ENCODE results near the gene ARHGAP9.

ARHGAP9 gene

DNA sequence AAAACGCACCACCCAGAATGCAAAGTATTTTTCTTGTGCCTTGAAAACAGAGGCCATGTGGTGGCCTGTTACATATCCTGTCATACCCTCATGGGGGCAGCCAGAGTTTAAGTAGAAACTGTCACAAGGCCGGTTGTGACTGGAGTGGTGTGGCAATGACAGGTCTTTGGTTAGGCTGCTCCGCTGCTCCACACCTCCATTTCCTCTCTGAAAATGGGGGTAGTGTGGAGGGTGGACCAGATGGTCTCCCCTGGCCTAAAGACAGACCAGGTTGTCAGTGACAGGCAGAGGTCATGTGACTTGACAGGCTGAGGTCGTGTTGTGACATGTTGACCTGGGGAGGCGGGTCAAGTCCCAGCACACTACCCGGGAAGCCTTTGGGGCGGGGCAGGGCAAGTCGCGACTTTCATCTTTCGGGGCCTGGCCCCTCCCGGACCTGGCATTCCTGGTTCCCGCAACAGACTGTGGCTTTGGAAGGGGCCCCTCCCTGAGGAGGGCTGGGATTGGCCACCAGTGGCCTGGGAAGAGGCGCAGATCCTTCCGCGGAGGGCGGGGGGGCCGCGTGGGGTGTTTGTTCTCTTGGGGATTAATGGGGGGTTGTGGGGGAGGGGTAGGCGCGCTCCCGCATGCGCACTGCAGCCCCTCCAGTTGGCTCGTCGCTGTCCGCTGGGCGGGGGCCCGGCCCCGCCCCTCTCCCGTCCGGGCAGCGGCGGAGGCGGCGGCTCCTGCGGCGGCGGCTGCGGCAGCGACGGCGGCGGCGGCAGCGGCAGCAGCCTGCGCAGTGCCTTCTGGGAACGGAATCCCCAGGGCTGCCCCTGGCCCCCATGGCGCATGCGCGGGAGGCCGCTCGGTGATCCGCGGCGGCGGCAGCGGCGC lies 42.6 kb upstream of the ARHGAP9 start, which contains the start of gene MBD6:
TSS of gene MBD6 (plus strand) at position 814 of the 876 bp plus-strand sequence. CDS start 1,480 bp downstream, outside the sequence.
- Histone ChIP-seq H3K27ac (ENCODE audit: extremely low read depth, low read depth, low read length) (peak within 1 kb of the TSS; percentile 94), H3K9me3 (ENCODE audit: control insufficient read depth, insufficient read depth, low read depth, low read length) (no peaks in the 10 kb centered on the region), H3K36me3 (ENCODE audit: control insufficient read depth in 2 of 2, insufficient read depth in 1 of 2, low read length in 2 of 2) (peaks cover 0 to 54% of the 10 kb centered on the region in 2 experiments; a peak in 2 of 3 replicates), H3K4me3 (ENCODE audit: low read depth, low read length) (peak within 1 kb of the TSS; percentile 59), H3K4me1 (ENCODE audit: control insufficient read depth, insufficient read depth, low read length) (peaks cover 13% of the 10 kb centered on the region)
- ChIA-PET CTCF (interaction anchor here (0.6 kb wide), 1 partner anchor 60 kb away, joined by 3 read pairs; no protein-coding TSS in a partner anchor), POLR2A (interaction anchor here (1.0 to 2.6 kb wide), 2 partner anchors 15 to 24 kb away, joined by 3 to 16 read pairs; partner anchors contain the start of gene DCTN2)
- TF ChIP-seq ZIC2 (tag by site-specific recombination; IDR thresholded peaks at IDR 0.05) (peak; percentile 60), ZNF449 (tag by site-specific recombination; IDR thresholded peaks at IDR 0.05) (0 out of 2 replicates have a peak, but pooled peaks have one; percentile 11), ZBTB8A (tag by site-specific recombination; IDR thresholded peaks at IDR 0.05) (peak; percentile 95), ZNF501 (tag by site-specific recombination; IDR thresholded peaks at IDR 0.05) (peak; percentile 73; the same call in 1 of the 2 replicates), ZSCAN4 (tag by site-specific recombination; IDR thresholded peaks at IDR 0.05) (0 out of 2 replicates have a peak, but pooled peaks have one; percentile 20), BCL11A (tag by site-specific recombination; IDR thresholded peaks at IDR 0.05; ENCODE audit: low read depth) (peak; percentile 97), ZBTB17 (tag by site-specific recombination; IDR thresholded peaks at IDR 0.05) (peak; percentile 57; the same call in 1 of the 2 replicates), ZNF354C (tag by site-specific recombination; IDR thresholded peaks at IDR 0.05; ENCODE audit: borderline replicate concordance, low read depth) (no peak), ZFHX2 (tag by site-specific recombination; conservative IDR thresholded peaks at IDR 0.05) (peak; percentile 68; the same call in 1 of the 2 replicates), ZBTB48 (tag by site-specific recombination; IDR thresholded peaks at IDR 0.05) (peak; percentile 33; the same call in 1 of the 2 replicates), ZNF639 (tag by site-specific recombination; IDR thresholded peaks at IDR 0.05) (peak; percentile 52; the same call in 1 of the 2 replicates), ZNF610 (tag by site-specific recombination; IDR thresholded peaks at IDR 0.05; ENCODE audit: borderline replicate concordance) (no peak)
- TF ChIP-seq, protein P1, sequence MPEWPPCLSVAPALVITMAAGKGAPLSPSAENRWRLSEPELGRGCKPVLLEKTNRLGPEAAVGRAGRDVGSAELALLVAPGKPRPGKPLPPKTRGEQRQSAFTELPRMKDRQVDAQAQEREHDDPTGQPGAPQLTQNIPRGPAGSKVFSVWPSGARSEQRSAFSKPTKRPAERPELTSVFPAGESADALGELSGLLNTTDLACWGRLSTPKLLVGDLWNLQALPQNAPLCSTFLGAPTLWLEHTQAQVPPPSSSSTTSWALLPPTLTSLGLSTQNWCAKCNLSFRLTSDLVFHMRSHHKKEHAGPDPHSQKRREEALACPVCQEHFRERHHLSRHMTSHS (tag by site-specific recombination; IDR thresholded peaks at IDR 0.05) = no peak
- TF ChIP-seq, protein P2, sequence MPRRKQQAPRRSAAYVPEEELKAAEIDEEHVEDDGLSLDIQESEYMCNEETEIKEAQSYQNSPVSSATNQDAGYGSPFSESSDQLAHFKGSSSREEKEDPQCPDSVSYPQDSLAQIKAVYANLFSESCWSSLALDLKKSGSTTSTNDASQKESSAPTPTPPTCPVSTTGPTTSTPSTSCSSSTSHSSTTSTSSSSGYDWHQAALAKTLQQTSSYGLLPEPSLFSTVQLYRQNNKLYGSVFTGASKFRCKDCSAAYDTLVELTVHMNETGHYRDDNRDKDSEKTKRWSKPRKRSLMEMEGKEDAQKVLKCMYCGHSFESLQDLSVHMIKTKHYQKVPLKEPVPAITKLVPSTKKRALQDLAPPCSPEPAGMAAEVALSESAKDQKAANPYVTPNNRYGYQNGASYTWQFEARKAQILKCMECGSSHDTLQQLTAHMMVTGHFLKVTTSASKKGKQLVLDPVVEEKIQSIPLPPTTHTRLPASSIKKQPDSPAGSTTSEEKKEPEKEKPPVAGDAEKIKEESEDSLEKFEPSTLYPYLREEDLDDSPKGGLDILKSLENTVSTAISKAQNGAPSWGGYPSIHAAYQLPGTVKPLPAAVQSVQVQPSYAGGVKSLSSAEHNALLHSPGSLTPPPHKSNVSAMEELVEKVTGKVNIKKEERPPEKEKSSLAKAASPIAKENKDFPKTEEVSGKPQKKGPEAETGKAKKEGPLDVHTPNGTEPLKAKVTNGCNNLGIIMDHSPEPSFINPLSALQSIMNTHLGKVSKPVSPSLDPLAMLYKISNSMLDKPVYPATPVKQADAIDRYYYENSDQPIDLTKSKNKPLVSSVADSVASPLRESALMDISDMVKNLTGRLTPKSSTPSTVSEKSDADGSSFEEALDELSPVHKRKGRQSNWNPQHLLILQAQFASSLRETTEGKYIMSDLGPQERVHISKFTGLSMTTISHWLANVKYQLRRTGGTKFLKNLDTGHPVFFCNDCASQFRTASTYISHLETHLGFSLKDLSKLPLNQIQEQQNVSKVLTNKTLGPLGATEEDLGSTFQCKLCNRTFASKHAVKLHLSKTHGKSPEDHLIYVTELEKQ (tag by site-specific recombination; IDR thresholded peaks at IDR 0.05; ENCODE audit: borderline replicate concordance) = peak; percentile 65; the same call in 1 of the 2 replicates
- TF ChIP-seq, protein P3, sequence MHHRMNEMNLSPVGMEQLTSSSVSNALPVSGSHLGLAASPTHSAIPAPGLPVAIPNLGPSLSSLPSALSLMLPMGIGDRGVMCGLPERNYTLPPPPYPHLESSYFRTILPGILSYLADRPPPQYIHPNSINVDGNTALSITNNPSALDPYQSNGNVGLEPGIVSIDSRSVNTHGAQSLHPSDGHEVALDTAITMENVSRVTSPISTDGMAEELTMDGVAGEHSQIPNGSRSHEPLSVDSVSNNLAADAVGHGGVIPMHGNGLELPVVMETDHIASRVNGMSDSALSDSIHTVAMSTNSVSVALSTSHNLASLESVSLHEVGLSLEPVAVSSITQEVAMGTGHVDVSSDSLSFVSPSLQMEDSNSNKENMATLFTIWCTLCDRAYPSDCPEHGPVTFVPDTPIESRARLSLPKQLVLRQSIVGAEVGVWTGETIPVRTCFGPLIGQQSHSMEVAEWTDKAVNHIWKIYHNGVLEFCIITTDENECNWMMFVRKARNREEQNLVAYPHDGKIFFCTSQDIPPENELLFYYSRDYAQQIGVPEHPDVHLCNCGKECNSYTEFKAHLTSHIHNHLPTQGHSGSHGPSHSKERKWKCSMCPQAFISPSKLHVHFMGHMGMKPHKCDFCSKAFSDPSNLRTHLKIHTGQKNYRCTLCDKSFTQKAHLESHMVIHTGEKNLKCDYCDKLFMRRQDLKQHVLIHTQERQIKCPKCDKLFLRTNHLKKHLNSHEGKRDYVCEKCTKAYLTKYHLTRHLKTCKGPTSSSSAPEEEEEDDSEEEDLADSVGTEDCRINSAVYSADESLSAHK (tag by site-specific recombination; IDR thresholded peaks at IDR 0.05) = peak; percentile 92
- TF ChIP-seq, protein P4, sequence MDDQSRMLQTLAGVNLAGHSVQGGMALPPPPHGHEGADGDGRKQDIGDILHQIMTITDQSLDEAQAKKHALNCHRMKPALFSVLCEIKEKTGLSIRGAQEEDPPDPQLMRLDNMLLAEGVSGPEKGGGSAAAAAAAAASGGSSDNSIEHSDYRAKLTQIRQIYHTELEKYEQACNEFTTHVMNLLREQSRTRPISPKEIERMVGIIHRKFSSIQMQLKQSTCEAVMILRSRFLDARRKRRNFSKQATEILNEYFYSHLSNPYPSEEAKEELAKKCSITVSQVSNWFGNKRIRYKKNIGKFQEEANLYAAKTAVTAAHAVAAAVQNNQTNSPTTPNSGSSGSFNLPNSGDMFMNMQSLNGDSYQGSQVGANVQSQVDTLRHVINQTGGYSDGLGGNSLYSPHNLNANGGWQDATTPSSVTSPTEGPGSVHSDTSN (CRISPR knock-in tag; IDR thresholded peaks at IDR 0.05) = peak; percentile 9; the same call in 1 of the 2 replicates

Data from HEK293 (cell line).